ENCODE measurements around the gene LRRC52.

GRCh38 chr1:165531021-165531420 lies 12.8 kb upstream of the LRRC52 start:
- TF ChIP-seq CTCF (IDR thresholded peaks at IDR 0.05; ENCODE audit: low read length) (no peak), EZH2 (IDR thresholded peaks at IDR 0.05; ENCODE audit: borderline replicate concordance, low read length) (no peak)

Data from OCI-LY1 (cell line).